Caco-2 (cell line): ENCODE measurements around the gene SERINC3. TPM values are rescaled to one million over a fixed set of nuclear protein-coding genes. Genes with fewer than 3 reads are reported as not detected.

Source experiments
- BruUV-seq: library from RNA; stranded (reverse); fragments of 400-500 nt; replicated peaks from 2 replicates; lab custom pipeline; 2021; lab: Mats Ljungman, UMichigan
- CTCF ChIA-PET: fragments of 300-600 bp; sonication (Branson Sonifier 250); formaldehyde crosslinking; loops from one replicate; lab custom pipeline; 2022; ENCODE audit warnings: antibody characterized with exemption; lab: Charles Lee
- POLR2A ChIA-PET: fragments of 300-600 bp; sonication (Branson Sonifier 250); formaldehyde crosslinking; loops from one replicate; lab custom pipeline; 2022; ENCODE audit warnings: antibody characterized with exemption; lab: Charles Lee
- DNase-seq, 2 experiments: peaks; one replicate each; pipeline versions ENCODE4 v3.0.0 to v3.0.0-alpha.2; 2020 to 2022
- H3K27me3 ChIP-seq: replicated peaks from 2 replicates; pipeline ENCODE4 v1.6.0; 2011; ENCODE audit warnings: low read length; ENCODE audit not compliant: control insufficient read depth, insufficient read depth
- H3K36me3 ChIP-seq: 2 replicates; pipeline ENCODE4 v1.5.1; 2011; ENCODE audit warnings: low read length; ENCODE audit not compliant: control insufficient read depth, insufficient read depth
- H3K4me1 ChIP-seq: fragments of 250-450 bp; sonication (Bioruptor Pico); 2 replicates; pipeline ENCODE4 v1.5.1; 2020; ENCODE audit warnings: mild to moderate bottlenecking
- H3K4me3 ChIP-seq: 2 replicates; pipeline ENCODE4 v1.5.1; 2011; ENCODE audit warnings: low read depth, mild to moderate bottlenecking, control low read depth, low read length
- H3K9me3 ChIP-seq: fragments of 250-450 bp; sonication (Bioruptor Pico); 2 replicates; pipeline ENCODE4 v1.5.1; 2020; ENCODE audit warnings: mild to moderate bottlenecking, moderate library complexity
- H3K27ac Mint-ChIP-seq: one replicate; pipeline ENCODE4 v1.8.0; 2022; ENCODE audit warnings: mixed read lengths; ENCODE audit not compliant: unreplicated experiment
- H3K27me3 Mint-ChIP-seq: one replicate; pipeline ENCODE4 v1.8.0; 2022; ENCODE audit warnings: mixed read lengths; ENCODE audit not compliant: insufficient read depth, unreplicated experiment
- H3K36me3 Mint-ChIP-seq: one replicate; pipeline ENCODE4 v1.8.0; 2022; ENCODE audit warnings: mild to moderate bottlenecking, mixed read lengths; ENCODE audit not compliant: insufficient read depth, unreplicated experiment
- H3K4me1 Mint-ChIP-seq: one replicate; pipeline ENCODE4 v1.8.0; 2022; ENCODE audit warnings: low read depth, mixed read lengths; ENCODE audit not compliant: unreplicated experiment
- H3K4me3 Mint-ChIP-seq: one replicate; pipeline ENCODE4 v1.8.0; 2022; ENCODE audit warnings: mild to moderate bottlenecking, moderate library complexity, mixed read lengths; ENCODE audit not compliant: unreplicated experiment
- H3K9me3 Mint-ChIP-seq: one replicate; pipeline ENCODE4 v1.8.0; 2022; ENCODE audit warnings: mixed read lengths; ENCODE audit not compliant: unreplicated experiment
- intact Hi-C: fragments of 100-400 bp; cut with micrococcal nuclease; formaldehyde crosslinking; loops from one replicate; pipeline ENCODE4 v1.10.0; 2022; ENCODE audit not compliant: unreplicated experiment
- total RNA-seq: library from RNA; stranded (reverse); gene quantifications from 2 replicates; pipeline ENCODE4 v1.2.3, GENCODE V29; 2022
- TF ChIP-seq, protein P1 (sequence below), 2 experiments: fragments of 200-600 bp in 1 of 2; IDR thresholded peaks; 1 replicate in 1 of 2; 2 replicates in 1 of 2; pipeline versions ENCODE4 v1.5.1 to v1.8.0; 2011 to 2022; ENCODE audit warnings: antibody characterized with exemption in 1 of 2, control low read depth in 1 of 2, inconsistent platforms in 1 of 2, low read depth in 1 of 2, low read length in 1 of 2, mild to moderate bottlenecking in 1 of 2, moderate library complexity in 1 of 2; ENCODE audit not compliant: insufficient read depth in 1 of 2, severe bottlenecking in 1 of 2, unreplicated experiment in 1 of 2

The SERINC3 gene
- total RNA-seq, 1 experiment from 2014 or later: 185 TPM

GRCh38 chr20:44450903-44451450, 70.9 kb downstream of the SERINC3 start:
- Histone ChIP-seq H3K36me3 (no peaks in the 10 kb centered on the region), H3K27me3 (no peaks in the 10 kb centered on the region), H3K4me3 (no peak overlapping the region), H3K9me3 (no peaks in the 10 kb centered on the region), H3K4me1 (no peaks in the 10 kb centered on the region)
- DNase-seq: no peak
- Mint-ChIP-seq H3K9me3 (no peaks in the 10 kb centered on the region), H3K4me1 (peaks cover 15% of the 10 kb centered on the region), H3K27me3 (no peaks in the 10 kb centered on the region), H3K4me3 (no peak overlapping the region), H3K36me3 (no peaks in the 10 kb centered on the region), H3K27ac (no peak overlapping the region)
- ChIA-PET CTCF (interaction anchor here (1.2 kb wide), 1 partner anchor 66 kb away, joined by 3 read pairs; no protein-coding TSS in a partner anchor), POLR2A (no interaction called here)
- intact Hi-C loops: no loop called here
- BruUV-seq: no TSS peak
- TF ChIP-seq, protein P1, sequence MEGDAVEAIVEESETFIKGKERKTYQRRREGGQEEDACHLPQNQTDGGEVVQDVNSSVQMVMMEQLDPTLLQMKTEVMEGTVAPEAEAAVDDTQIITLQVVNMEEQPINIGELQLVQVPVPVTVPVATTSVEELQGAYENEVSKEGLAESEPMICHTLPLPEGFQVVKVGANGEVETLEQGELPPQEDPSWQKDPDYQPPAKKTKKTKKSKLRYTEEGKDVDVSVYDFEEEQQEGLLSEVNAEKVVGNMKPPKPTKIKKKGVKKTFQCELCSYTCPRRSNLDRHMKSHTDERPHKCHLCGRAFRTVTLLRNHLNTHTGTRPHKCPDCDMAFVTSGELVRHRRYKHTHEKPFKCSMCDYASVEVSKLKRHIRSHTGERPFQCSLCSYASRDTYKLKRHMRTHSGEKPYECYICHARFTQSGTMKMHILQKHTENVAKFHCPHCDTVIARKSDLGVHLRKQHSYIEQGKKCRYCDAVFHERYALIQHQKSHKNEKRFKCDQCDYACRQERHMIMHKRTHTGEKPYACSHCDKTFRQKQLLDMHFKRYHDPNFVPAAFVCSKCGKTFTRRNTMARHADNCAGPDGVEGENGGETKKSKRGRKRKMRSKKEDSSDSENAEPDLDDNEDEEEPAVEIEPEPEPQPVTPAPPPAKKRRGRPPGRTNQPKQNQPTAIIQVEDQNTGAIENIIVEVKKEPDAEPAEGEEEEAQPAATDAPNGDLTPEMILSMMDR (IDR thresholded peaks at IDR 0.05; ENCODE audit: insufficient read depth in 1 of 2, low read depth in 1 of 2, low read length in 1 of 2, severe bottlenecking in 1 of 2, unreplicated experiment in 1 of 2): no peak

GRCh38 chr20:44450281-44450889, 71.5 kb downstream of the SERINC3 start:
- intact Hi-C loops: no loop called here
- H3K4me1 ChIP-seq: no peaks in the 10 kb centered on the region
- H3K36me3 ChIP-seq: no peaks in the 10 kb centered on the region
- no peaks in the 10 kb centered on the region for H3K27me3 ChIP-seq
- H3K4me3 Mint-ChIP-seq: no peak overlapping the region
- no peaks in the 10 kb centered on the region for H3K36me3 Mint-ChIP-seq
- ChIA-PET POLR2A (no interaction called here), CTCF (interaction anchor here (0.6 to 1.2 kb wide), 3 partner anchors 66 to 214 kb away, joined by 3 to 8 read pairs (median 3); no protein-coding TSS in a partner anchor)
- no TSS peak for BruUV-seq
- no peak overlapping the region for H3K4me3 ChIP-seq
- no peaks in the 10 kb centered on the region for H3K9me3 ChIP-seq
- no peaks in the 10 kb centered on the region for H3K9me3 Mint-ChIP-seq
- DNase-seq: no peak
- H3K27ac Mint-ChIP-seq: no peak overlapping the region
- no peaks in the 10 kb centered on the region for H3K27me3 Mint-ChIP-seq
- H3K4me1 Mint-ChIP-seq: peaks cover 16% of the 10 kb centered on the region
- TF ChIP-seq, protein P1 (IDR thresholded peaks at IDR 0.05; ENCODE audit: insufficient read depth in 1 of 2, low read depth in 1 of 2, low read length in 1 of 2, severe bottlenecking in 1 of 2, unreplicated experiment in 1 of 2): no peak

- CTCF ChIA-PET: interaction anchor here (0.7 to 1.2 kb wide), 2 partner anchors 38 to 65 kb away, joined by 3 read pairs; no protein-coding TSS in a partner anchor
- H3K4me1 ChIP-seq: no peaks in the 10 kb centered on the region
- no TSS peak for BruUV-seq
- H3K4me3 Mint-ChIP-seq: no peak overlapping the region
- H3K27me3 ChIP-seq: no peaks in the 10 kb centered on the region
- TF ChIP-seq, protein P1 (IDR thresholded peaks at IDR 0.05; ENCODE audit: insufficient read depth in 1 of 2, low read depth in 1 of 2, low read length in 1 of 2, severe bottlenecking in 1 of 2, unreplicated experiment in 1 of 2): no peak
- H3K9me3 ChIP-seq: no peaks in the 10 kb centered on the region
- DNase-seq: no peak
- no peaks in the 10 kb centered on the region for H3K36me3 ChIP-seq
- H3K9me3 Mint-ChIP-seq: no peaks in the 10 kb centered on the region
- H3K27me3 Mint-ChIP-seq: no peaks in the 10 kb centered on the region
- H3K27ac Mint-ChIP-seq: no peak overlapping the region
- H3K4me3 ChIP-seq: no peak overlapping the region
- intact Hi-C loops: no loop called here
- peaks cover 16% of the 10 kb centered on the region for H3K4me1 Mint-ChIP-seq
- H3K36me3 Mint-ChIP-seq: no peaks in the 10 kb centered on the region
- POLR2A ChIA-PET: no interaction called here
Measured at GRCh38 chr20:44449864-44450263, 72.0 kb downstream of the SERINC3 start.
